Rectal smooth muscle tissue (tissue), 1 donor: Measurements from ENCODE around the gene SLC12A4.
"Not testable (repeated sequence)": the region's sequence is repeated elsewhere in the genome, so short reads cannot be mapped to it uniquely, and the experiment has no call there.

ENCODE experiments used
- H3K27ac ChIP-seq: one replicate; pipeline ENCODE4 v1.7.0; 2013; ENCODE audit warnings: low read depth, low read length, inconsistent platforms
- H3K27me3 ChIP-seq: one replicate; pipeline ENCODE4 v1.7.0; 2013; ENCODE audit warnings: low read length; ENCODE audit not compliant: control insufficient read depth, insufficient read depth
- H3K36me3 ChIP-seq: one replicate; pipeline ENCODE4 v1.7.0; 2013; ENCODE audit warnings: low read length; ENCODE audit not compliant: control insufficient read depth, insufficient read depth
- H3K4me1 ChIP-seq: one replicate; pipeline ENCODE4 v1.7.0; 2013; ENCODE audit warnings: low read length; ENCODE audit not compliant: control insufficient read depth, insufficient read depth
- H3K4me3 ChIP-seq: one replicate; pipeline ENCODE4 v1.7.0; 2013; ENCODE audit warnings: low read length
- H3K9ac ChIP-seq: one replicate; pipeline ENCODE4 v1.7.0; 2013; ENCODE audit warnings: low read length

Gene SLC12A4

GRCh38 chr16:67979955-67980678, 11.7 kb upstream of the SLC12A4 start, which contains the start of gene DPEP3:
DPEP3 (minus strand) TSS chr16:67980499; CDS start chr16:67980380, 119 bp downstream.
- Histone ChIP-seq H3K27ac (no peak within 1 kb of the TSS), H3K4me1 (no peaks in the 10 kb centered on the region)

GRCh38 chr16:67977469-67978227, 9.2 kb upstream of the SLC12A4 start:
- Histone ChIP-seq H3K9ac (no peak overlapping the region), H3K4me1 (no peaks in the 10 kb centered on the region), H3K36me3 (no peaks in the 10 kb centered on the region), H3K4me3 (no peak overlapping the region), H3K27ac (no peak overlapping the region), H3K27me3 (no peaks in the 10 kb centered on the region)

More at GRCh38 chr16:67979955-67980678, 11.7 kb upstream of the SLC12A4 start, which contains the start of gene DPEP3:
- Histone ChIP-seq H3K36me3 (no peaks in the 10 kb centered on the region), H3K9ac (no peak within 1 kb of the TSS), H3K4me3 (no peak within 1 kb of the TSS), H3K27me3 (no peaks in the 10 kb centered on the region)

GRCh38 chr16:67977005-67977404, 8.6 kb upstream of the SLC12A4 start:
- H3K36me3 ChIP-seq: no peaks in the 10 kb centered on the region
- H3K27me3 ChIP-seq: no peaks in the 10 kb centered on the region
- no peak overlapping the region for H3K27ac ChIP-seq
- H3K9ac ChIP-seq: no peak overlapping the region
- H3K4me1 ChIP-seq: no peaks in the 10 kb centered on the region
- no peak overlapping the region for H3K4me3 ChIP-seq

- Histone ChIP-seq H3K27ac (no peak overlapping the region), H3K27me3 (no peaks in the 10 kb centered on the region), H3K4me1 (no peaks in the 10 kb centered on the region), H3K4me3 (no peak overlapping the region), H3K36me3 (no peaks in the 10 kb centered on the region), H3K9ac (no peak overlapping the region)
These were observed 7.8 kb upstream of the SLC12A4 start for GRCh38 chr16:67976205-67976604.

GRCh38 chr16:67975321-67976105, 7.1 kb upstream of the SLC12A4 start:
- Histone ChIP-seq H3K36me3 (no peaks in the 10 kb centered on the region), H3K27ac (no peak overlapping the region), H3K27me3 (no peaks in the 10 kb centered on the region), H3K4me1 (no peaks in the 10 kb centered on the region), H3K9ac (no peak overlapping the region), H3K4me3 (no peak overlapping the region)

GRCh38 chr16:67972285-67972684, 3.8 kb upstream of the SLC12A4 start:
- H3K4me1 ChIP-seq, H3K27me3 ChIP-seq, H3K36me3 ChIP-seq, H3K9ac ChIP-seq, H3K27ac ChIP-seq, H3K4me3 ChIP-seq: not testable (repeated sequence)

- H3K27me3 ChIP-seq: peaks cover 3% of the 10 kb centered on the region
- no peak overlapping the region for H3K4me3 ChIP-seq
- no peak overlapping the region for H3K27ac ChIP-seq
- no peak overlapping the region for H3K9ac ChIP-seq
- no peaks in the 10 kb centered on the region for H3K36me3 ChIP-seq
- H3K4me1 ChIP-seq: peaks cover 12% of the 10 kb centered on the region
These were observed 2.7 kb upstream of the SLC12A4 start for GRCh38 chr16:67971111-67971510.

- H3K36me3 ChIP-seq: no peaks in the 10 kb centered on the region
- peak overlapping the region; percentile 98 for H3K27ac ChIP-seq
- H3K4me1 ChIP-seq: peaks cover 18% of the 10 kb centered on the region
- peaks cover 3% of the 10 kb centered on the region for H3K27me3 ChIP-seq
- H3K4me3 ChIP-seq: peak overlapping the region; percentile 86
- H3K9ac ChIP-seq: peak overlapping the region; percentile 57
These were observed 1.0 kb upstream of the SLC12A4 start for GRCh38 chr16:67969254-67970039.

GRCh38 chr16:67967958-67968399, 458 bp downstream of the SLC12A4 start:
- peaks cover 23% of the 10 kb centered on the region for H3K4me1 ChIP-seq
- H3K9ac ChIP-seq: peak overlapping the region; percentile 88
- H3K4me3 ChIP-seq: peak overlapping the region; percentile 86
- peaks cover 3% of the 10 kb centered on the region for H3K27me3 ChIP-seq
- H3K36me3 ChIP-seq: peaks cover 3% of the 10 kb centered on the region
- peak overlapping the region; percentile 98 for H3K27ac ChIP-seq

- Histone ChIP-seq H3K4me3 (peak overlapping the region; percentile 86), H3K27me3 (peaks cover 3% of the 10 kb centered on the region), H3K9ac (peak overlapping the region; percentile 88), H3K27ac (peak overlapping the region; percentile 98), H3K4me1 (peaks cover 23% of the 10 kb centered on the region), H3K36me3 (peaks cover 8% of the 10 kb centered on the region)
These were observed 1.1 kb downstream of the SLC12A4 start for GRCh38 chr16:67967183-67967957.

GRCh38 chr16:67966549-67967182, 1.8 kb downstream of the SLC12A4 start:
- Histone ChIP-seq H3K4me1 (peaks cover 23% of the 10 kb centered on the region), H3K27me3 (peaks cover 3% of the 10 kb centered on the region), H3K27ac (peak overlapping the region; percentile 98), H3K4me3 (peak overlapping the region; percentile 86), H3K36me3 (peaks cover 15% of the 10 kb centered on the region), H3K9ac (no peak overlapping the region)
